H9 (cell line): ENCODE measurements around the gene KRTAP1-5. TPM values are rescaled to one million over a fixed set of nuclear protein-coding genes. Genes with fewer than 3 reads are reported as not detected.

Experiments used
- DNase-seq: peaks from one replicate; pipeline ENCODE4 v3.0.0-alpha.2; 2017
- H2AFZ ChIP-seq: one replicate; pipeline ENCODE4 v1.6.1; 2013; ENCODE audit warnings: mild to moderate bottlenecking, low read length, control low read depth, moderate library complexity
- H2AK5ac ChIP-seq: 2 replicates; pipeline ENCODE4 v1.6.1; 2013; ENCODE audit warnings: low read length, control low read depth, mixed read lengths; ENCODE audit not compliant: insufficient read length
- H2BK120ac ChIP-seq: one replicate; pipeline ENCODE4 v1.6.1; 2013; ENCODE audit warnings: low read depth, mild to moderate bottlenecking, low read length, control low read depth, inconsistent platforms; ENCODE audit not compliant: poor library complexity, severe bottlenecking
- H2BK12ac ChIP-seq: 2 replicates; pipeline ENCODE4 v1.6.1; 2013; ENCODE audit warnings: low read length, control low read depth, mixed read lengths, low read depth; ENCODE audit not compliant: insufficient read length
- H2BK15ac ChIP-seq: 2 replicates; pipeline ENCODE4 v1.6.1; 2013; ENCODE audit warnings: low read depth, low read length, control low read depth
- H2BK20ac ChIP-seq: one replicate; pipeline ENCODE4 v1.6.1; 2013; ENCODE audit warnings: low read depth, mild to moderate bottlenecking, low read length, control low read depth, inconsistent platforms; ENCODE audit not compliant: poor library complexity, severe bottlenecking
- H2BK5ac ChIP-seq: 2 replicates; pipeline ENCODE4 v1.6.1; 2013; ENCODE audit warnings: low read length, control low read depth, mixed read lengths; ENCODE audit not compliant: insufficient read length
- H3K14ac ChIP-seq: 2 replicates; pipeline ENCODE4 v1.6.1; 2013; ENCODE audit warnings: low read length, control low read depth; ENCODE audit not compliant: insufficient read depth
- H3K18ac ChIP-seq: 2 replicates; pipeline ENCODE4 v1.6.1; 2013; ENCODE audit warnings: low read depth, mild to moderate bottlenecking, mixed read lengths, low read length, control low read depth; ENCODE audit not compliant: insufficient read length
- H3K23ac ChIP-seq: 2 replicates; pipeline ENCODE4 v1.6.1; 2013; ENCODE audit warnings: low read length, control low read depth, mixed read lengths, low read depth; ENCODE audit not compliant: insufficient read length
- H3K23me2 ChIP-seq: 2 replicates; pipeline ENCODE4 v1.6.1; 2013; ENCODE audit warnings: low read depth, mild to moderate bottlenecking, mixed read lengths, low read length, control low read depth; ENCODE audit not compliant: insufficient read length, poor library complexity, severe bottlenecking
- H3K27ac ChIP-seq: 2 replicates; pipeline ENCODE4 v1.5.1; 2013; ENCODE audit warnings: low read length, control low read depth, mixed read lengths, low read depth; ENCODE audit not compliant: insufficient read length
- H3K27me3 ChIP-seq: 2 replicates; pipeline ENCODE4 v1.6.1; 2013; ENCODE audit warnings: low read length, control low read depth, inconsistent platforms; ENCODE audit not compliant: insufficient read depth
- H3K4ac ChIP-seq: 2 replicates; pipeline ENCODE4 v1.6.1; 2013; ENCODE audit warnings: low read depth, mild to moderate bottlenecking, control low read depth, inconsistent platforms, low read length, moderate library complexity
- H3K4me1 ChIP-seq: 2 replicates; pipeline ENCODE4 v1.6.1; 2013; ENCODE audit warnings: low read length, control low read depth, inconsistent platforms; ENCODE audit not compliant: insufficient read depth
- H3K4me2 ChIP-seq: 2 replicates; pipeline ENCODE4 v1.6.1; 2013; ENCODE audit warnings: low read length, control low read depth, mixed read lengths; ENCODE audit not compliant: insufficient read length, insufficient read depth
- H3K56ac ChIP-seq: 2 replicates; pipeline ENCODE4 v1.6.1; 2013; ENCODE audit warnings: low read depth, mild to moderate bottlenecking, mixed read lengths, low read length, control low read depth; ENCODE audit not compliant: insufficient read length
- H3K79me1 ChIP-seq: 2 replicates; pipeline ENCODE4 v1.6.1; 2013; ENCODE audit warnings: low read depth, mild to moderate bottlenecking, moderate library complexity, low read length, control low read depth, inconsistent platforms; ENCODE audit not compliant: insufficient read depth, poor library complexity, severe bottlenecking
- H3K79me2 ChIP-seq: 2 replicates; pipeline ENCODE4 v1.6.1; 2013; ENCODE audit warnings: low read length, control low read depth, inconsistent platforms; ENCODE audit not compliant: insufficient read depth
- H3K9ac ChIP-seq: 2 replicates; pipeline ENCODE4 v1.6.1; 2013; ENCODE audit warnings: low read length, control low read depth, mixed read lengths; ENCODE audit not compliant: insufficient read length; ENCODE audit errors: extremely low read depth
- H3K9me3 ChIP-seq: one replicate; pipeline ENCODE4 v1.6.1; 2013; ENCODE audit warnings: low read depth, low read length, inconsistent platforms; ENCODE audit not compliant: control insufficient read depth
- H3T11ph ChIP-seq: one replicate; pipeline ENCODE4 v1.6.1; 2013; ENCODE audit warnings: mild to moderate bottlenecking, low read length, control low read depth, inconsistent platforms
- H4K20me1 ChIP-seq: one replicate; pipeline ENCODE4 v1.6.1; 2013; ENCODE audit not compliant: control insufficient read depth, insufficient read length, insufficient read depth
- H4K5ac ChIP-seq: 2 replicates; pipeline ENCODE4 v1.6.1; 2013; ENCODE audit warnings: low read depth, mild to moderate bottlenecking, mixed read lengths, low read length, control low read depth; ENCODE audit not compliant: insufficient read length
- H4K8ac ChIP-seq: replicated peaks from 2 replicates; pipeline ENCODE4 v1.6.1; 2013; ENCODE audit warnings: low read length, control low read depth, mixed read lengths, low read depth; ENCODE audit not compliant: insufficient read length
- H4K91ac ChIP-seq: 2 replicates; pipeline ENCODE4 v1.6.1; 2013; ENCODE audit warnings: low read depth, mild to moderate bottlenecking, moderate library complexity, mixed read lengths, low read length, control low read depth; ENCODE audit not compliant: insufficient read length
- H3K27ac Mint-ChIP-seq, 3 experiments: 2 replicates in 2 of 3; 3 replicates in 1 of 3; pipeline ENCODE4 v1.8.0; 2020 to 2021; ENCODE audit warnings: mixed read lengths in 3 of 3, mild to moderate bottlenecking in 1 of 3, moderate library complexity in 1 of 3
- H3K27me3 Mint-ChIP-seq: 2 replicates; pipeline ENCODE4 v1.8.0; 2021; ENCODE audit warnings: low read depth, mild to moderate bottlenecking, moderate library complexity, mixed read lengths
- H3K36me3 Mint-ChIP-seq, 3 experiments: 2 replicates in 2 of 3; 3 replicates in 1 of 3; pipeline ENCODE4 v1.8.0; 2020 to 2021; ENCODE audit warnings: low read depth in 3 of 3, mixed read lengths in 3 of 3; ENCODE audit not compliant: insufficient read depth in 1 of 3
- H3K4me1 Mint-ChIP-seq, 2 experiments: 2 replicates each; pipeline ENCODE4 v1.8.0; 2020; ENCODE audit warnings: mixed read lengths in 2 of 2
- H3K4me3 Mint-ChIP-seq, 2 experiments: 2 replicates in 1 of 2; 3 replicates in 1 of 2; pipeline ENCODE4 v1.8.0; 2020 to 2021; ENCODE audit warnings: mild to moderate bottlenecking in 2 of 2, mixed read lengths in 2 of 2, moderate library complexity in 1 of 2
- H3K9me3 Mint-ChIP-seq, 2 experiments: 2 replicates in 1 of 2; 3 replicates in 1 of 2; pipeline ENCODE4 v1.8.0; 2020; ENCODE audit warnings: mild to moderate bottlenecking in 2 of 2, mixed read lengths in 2 of 2, moderate library complexity in 1 of 2
- CTCF ChIP-seq: fragments of 200-600 bp; sonication (generic); conservative IDR thresholded peaks from 3 replicates; pipeline ENCODE4 v1.8.0; 2021; ENCODE audit warnings: antibody characterized with exemption, mild to moderate bottlenecking
- WGBS: extraction: QIAGEN DNeasy Blood & Tissue Kit; methylation state at CpG from one replicate; pipeline ENCODE4 v1.1.7; 2013; ENCODE audit warnings: missing lambda C conversion rate, low lambda C conversion rate, mixed read lengths; ENCODE audit not compliant: insufficient read length; ENCODE audit errors: extremely low coverage; 5-methylcytosine and 5-hydroxymethylcytosine counted together
- total RNA-seq: library from RNA; stranded (reverse); gene quantifications from 2 replicates; pipeline ENCODE4 v1.2.1, GENCODE V29; 2021

The KRTAP1-5 gene
- total RNA-seq, 1 experiment from 2014 or later = not detected

- Histone ChIP-seq H2BK20ac (no peak overlapping the region), H3K23me2 (no peaks in the 10 kb centered on the region), H3K23ac (no peak overlapping the region), H2BK15ac (no peak overlapping the region), H2AFZ (no peak overlapping the region), H4K20me1 (no peaks in the 10 kb centered on the region), H3K56ac (no peak overlapping the region), H3K4me2 (no peak overlapping the region), H4K91ac (no peak overlapping the region), H2BK12ac (no peak overlapping the region), H3T11ph (no peak overlapping the region), H3K14ac (no peak overlapping the region), H3K9ac (no peak overlapping the region), H2AK5ac (no peak overlapping the region), H3K9me3 (no peaks in the 10 kb centered on the region), H2BK5ac (no peak overlapping the region), H2BK120ac (no peak overlapping the region), H3K18ac (no peak overlapping the region), H3K79me2 (no peaks in the 10 kb centered on the region), H3K4ac (no peak overlapping the region), H4K8ac (no peak overlapping the region), H3K4me1 (no peaks in the 10 kb centered on the region), H4K5ac (no peak overlapping the region), H3K27me3 (no peaks in the 10 kb centered on the region), H3K27ac (no peak overlapping the region), H3K79me1 (no peaks in the 10 kb centered on the region)
- no peak for DNase-seq
- no peaks in the 10 kb centered on the region; the same call in none of the 2 replicates for H3K27me3 Mint-ChIP-seq
- no CpG with 5 or more reads among the region's 2 CpGs for WGBS
- H3K36me3 Mint-ChIP-seq = no peaks in the 10 kb centered on the region
- no peaks in the 10 kb centered on the region for H3K4me1 Mint-ChIP-seq
- H3K4me3 Mint-ChIP-seq = no peak overlapping the region
- H3K9me3 Mint-ChIP-seq = no peaks in the 10 kb centered on the region; a peak in 1 of 5 replicates
- no peak overlapping the region for H3K27ac Mint-ChIP-seq
- no peak for TF ChIP-seq CTCF
Measured at GRCh38 chr17:41073676-41074075, 46.7 kb upstream of the KRTAP1-5 start.
